PC-3 (cell line): ENCODE data around the gene MYO1H. TPM values are rescaled to one million over a fixed set of nuclear protein-coding genes. Genes with fewer than 3 reads are reported as not detected.

Experiments used
- ATAC-seq: fragments of 200-7000 bp; cut with Tn5 transposase; 2 replicates; pipeline ENCODE4 v1.9.1; 2020; ENCODE audit warnings: mild to moderate bottlenecking, moderate library complexity
- BruUV-seq: library from RNA; stranded (reverse); fragments of 400-500 nt; replicated peaks from 2 replicates; lab custom pipeline; 2021; lab: Mats Ljungman, UMichigan
- CTCF ChIA-PET: fragments of 300-600 bp; sonication (Branson Sonifier 250); formaldehyde crosslinking; loops from one replicate; lab custom pipeline; 2022; ENCODE audit warnings: antibody characterized with exemption; lab: Charles Lee
- POLR2A ChIA-PET: fragments of 300-600 bp; sonication (Branson Sonifier 250); formaldehyde crosslinking; loops from one replicate; lab custom pipeline; 2022; ENCODE audit warnings: antibody characterized with exemption; ENCODE audit not compliant: unreplicated experiment; lab: Charles Lee
- DNase-seq: peaks from one replicate; pipeline ENCODE4 v3.0.0-alpha.2; 2015
- H2AFZ ChIP-seq: fragments of 300-600 bp; sonication (generic); 2 replicates; pipeline ENCODE4 v1.6.0; 2016; ENCODE audit warnings: antibody characterized with exemption, low read length
- H3F3A ChIP-seq: fragments of 300-600 bp; sonication (generic); one replicate; pipeline ENCODE4 v1.6.0; 2017; ENCODE audit warnings: antibody characterized with exemption, low read length, control low read depth, mild to moderate bottlenecking; ENCODE audit not compliant: unreplicated experiment
- H3K27ac ChIP-seq: fragments of 300-600 bp; sonication (generic); 2 replicates; pipeline ENCODE4 v1.5.1; 2016; ENCODE audit warnings: mild to moderate bottlenecking, low read length
- H3K27me3 ChIP-seq: fragments of 300-600 bp; sonication (generic); 2 replicates; pipeline ENCODE4 v1.6.1; 2016; ENCODE audit warnings: low read length, mixed read lengths
- H3K36me3 ChIP-seq: fragments of 300-600 bp; sonication (generic); 2 replicates; pipeline ENCODE4 v1.6.1; 2016; ENCODE audit warnings: low read depth, mixed run types, low read length, mixed read lengths
- H3K4me1 ChIP-seq: fragments of 300-600 bp; sonication (generic); 2 replicates; pipeline ENCODE4 v1.5.1; 2016; ENCODE audit warnings: low read length; ENCODE audit not compliant: insufficient read depth
- H3K4me2 ChIP-seq: fragments of 300-600 bp; sonication (generic); 2 replicates; pipeline ENCODE4 v1.6.0; 2016; ENCODE audit warnings: low read length
- H3K4me3 ChIP-seq: fragments of 300-600 bp; sonication (generic); 2 replicates; pipeline ENCODE4 v1.5.1; 2016; ENCODE audit warnings: mild to moderate bottlenecking, low read length, mixed read lengths
- H3K79me2 ChIP-seq: fragments of 300-600 bp; sonication (generic); 2 replicates; pipeline ENCODE4 v1.6.1; 2017; ENCODE audit warnings: low read length, mixed read lengths
- H3K9ac ChIP-seq: fragments of 300-600 bp; sonication (generic); 2 replicates; pipeline ENCODE4 v1.6.0; 2016; ENCODE audit warnings: mild to moderate bottlenecking, low read length
- H3K9me2 ChIP-seq: fragments of 300-600 bp; sonication (generic); replicated peaks from 2 replicates; pipeline ENCODE4 v1.6.1; 2016; ENCODE audit warnings: mixed run types, low read length, mixed read lengths
- H3K9me3 ChIP-seq: fragments of 300-600 bp; sonication (generic); 2 replicates; pipeline ENCODE4 v1.6.1; 2016; ENCODE audit warnings: low read length, mixed read lengths
- H4K20me1 ChIP-seq: fragments of 300-600 bp; sonication (generic); 2 replicates; pipeline ENCODE4 v1.6.1; 2016; ENCODE audit warnings: low read length, mixed read lengths
- CTCF ChIP-seq: fragments of 300-600 bp; sonication (generic); conservative IDR thresholded peaks from 2 replicates; pipeline ENCODE4 v1.5.1; 2017; ENCODE audit warnings: antibody characterized with exemption, low read depth, mild to moderate bottlenecking, low read length
- EZH2 ChIP-seq: fragments of 300-600 bp; sonication (generic); IDR thresholded peaks from one replicate; pipeline ENCODE4 v1.6.1; 2017; ENCODE audit warnings: antibody characterized with exemption, mild to moderate bottlenecking, low read length; ENCODE audit not compliant: unreplicated experiment
- EZH2phosphoT487 ChIP-seq: fragments of 300-600 bp; sonication (generic); IDR thresholded peaks from 2 replicates; pipeline ENCODE4 v1.6.1; 2018; ENCODE audit warnings: mild to moderate bottlenecking, antibody characterized with exemption, low read length, borderline replicate concordance
- intact Hi-C: fragments of 100-400 bp; cut with micrococcal nuclease; formaldehyde crosslinking; loops from 2 replicates; pipeline ENCODE4 v1.9.0; 2023
- total RNA-seq: library from RNA; depleted of rRNA; stranded (reverse); fragments of >200 nt; gene quantifications from 2 replicates; pipeline ENCODE4 v1.2.3, GENCODE V29; 2014

The MYO1H gene
- total RNA-seq, 1 experiment from 2014 or later: not detected

- peaks cover 59% of the 10 kb centered on the region for H3K36me3 ChIP-seq
- ATAC-seq: no peak
- no peaks in the 10 kb centered on the region for H3K9me2 ChIP-seq
- H4K20me1 ChIP-seq: no peaks in the 10 kb centered on the region
- no peak for DNase-seq
- ChIA-PET CTCF (no interaction called here), POLR2A (interaction anchor here (0.6 kb wide), 1 partner anchor 1113 kb away, joined by 19 read pairs; no protein-coding TSS in a partner anchor)
- H3K4me2 ChIP-seq: no peak overlapping the region
- H3K79me2 ChIP-seq: 0 out of 2 replicates have a peak, but pooled peaks cover 7% of the 10 kb centered on the region
- no peaks in the 10 kb centered on the region for H3K9me3 ChIP-seq
- no peak overlapping the region for H3K4me3 ChIP-seq
- no peak overlapping the region for H3K27ac ChIP-seq
- no peaks in the 10 kb centered on the region for H3K27me3 ChIP-seq
- H3K9ac ChIP-seq: no peak overlapping the region
- no peak for TF ChIP-seq EZH2phosphoT487
- TF ChIP-seq EZH2: no peak
- TF ChIP-seq CTCF: no peak; the same call in 1 of the 2 replicates
- no peaks in the 10 kb centered on the region for H3F3A ChIP-seq
- no peak overlapping the region for H2AFZ ChIP-seq
- H3K4me1 ChIP-seq: peaks cover 12% of the 10 kb centered on the region
- intact Hi-C loops: no loop called here
- no TSS peak for BruUV-seq
These were observed 102.3 kb downstream of the MYO1H start for GRCh38 chr12:109449845-109450532.

GRCh38 chr12:109450980-109451379 is 103.3 kb downstream of the MYO1H start:
- H3K4me1 ChIP-seq: peaks cover 2% of the 10 kb centered on the region
- no peaks in the 10 kb centered on the region for H4K20me1 ChIP-seq
- TF ChIP-seq CTCF (no peak), EZH2phosphoT487 (no peak), EZH2 (no peak)
- no peak overlapping the region for H3K27ac ChIP-seq
- no peaks in the 10 kb centered on the region for H3F3A ChIP-seq
- peaks cover 69% of the 10 kb centered on the region for H3K36me3 ChIP-seq
- ChIA-PET POLR2A (no interaction called here), CTCF (no interaction called here)
- ATAC-seq: peak; percentile 53
- H3K9ac ChIP-seq: no peak overlapping the region
- 0 out of 2 replicates have a peak, but pooled peaks cover 7% of the 10 kb centered on the region for H3K79me2 ChIP-seq
- no peak for DNase-seq
- no peaks in the 10 kb centered on the region for H3K9me3 ChIP-seq
- H3K27me3 ChIP-seq: no peaks in the 10 kb centered on the region
- BruUV-seq: no TSS peak
- H2AFZ ChIP-seq: no peak overlapping the region
- no peak overlapping the region for H3K4me3 ChIP-seq
- intact Hi-C loops: no loop called here
- H3K9me2 ChIP-seq: no peaks in the 10 kb centered on the region
- H3K4me2 ChIP-seq: no peak overlapping the region

- no peak overlapping the region for H3K9ac ChIP-seq
- peaks cover 73% of the 10 kb centered on the region for H3K36me3 ChIP-seq
- no peak overlapping the region for H2AFZ ChIP-seq
- TF ChIP-seq EZH2phosphoT487 (no peak), EZH2 (no peak), CTCF (no peak)
- ATAC-seq (no peak), DNase-seq (no peak)
- POLR2A ChIA-PET: no interaction called here
- no peak overlapping the region for H3K4me2 ChIP-seq
- H3K27ac ChIP-seq: no peak overlapping the region
- H3K27me3 ChIP-seq: no peaks in the 10 kb centered on the region
- intact Hi-C loops: no loop called here
- BruUV-seq: TSS peak; percentile 32
- H4K20me1 ChIP-seq: no peaks in the 10 kb centered on the region
- no peaks in the 10 kb centered on the region for H3K9me2 ChIP-seq
- CTCF ChIA-PET: no interaction called here
- no peaks in the 10 kb centered on the region for H3F3A ChIP-seq
- H3K4me1 ChIP-seq: peaks cover 3% of the 10 kb centered on the region; the same call in 1 of the 2 replicates
- no peaks in the 10 kb centered on the region for H3K9me3 ChIP-seq
- 0 out of 2 replicates have a peak, but pooled peaks cover 7% of the 10 kb centered on the region for H3K79me2 ChIP-seq
- no peak overlapping the region for H3K4me3 ChIP-seq
These were observed 103.7 kb downstream of the MYO1H start for GRCh38 chr12:109451400-109451799.
